ENCODE data around the gene DUS3L.
"Not testable (repeated sequence)": the region's sequence is repeated elsewhere in the genome, so short reads cannot be mapped to it uniquely, and the experiment has no call there.

The DUS3L gene

DNA sequence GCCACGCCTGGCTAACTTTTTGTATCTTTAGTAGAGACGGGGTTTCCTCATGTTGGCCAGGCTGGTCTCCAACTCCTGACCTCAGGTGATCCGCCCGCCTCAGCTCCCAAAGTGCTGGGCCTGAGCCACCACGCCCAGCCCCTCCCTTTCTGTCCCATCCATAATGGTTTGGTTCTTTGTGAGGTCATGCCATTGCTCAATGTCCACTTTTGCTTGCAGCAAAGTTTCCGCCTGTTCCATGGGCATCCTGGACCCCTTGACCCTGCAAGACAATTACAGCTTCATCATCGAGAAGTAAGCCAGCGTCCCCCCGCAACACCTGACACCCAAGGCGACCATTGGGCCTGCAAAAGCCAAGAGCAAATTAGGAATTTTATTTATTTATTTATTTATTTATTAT, 23.0 kb downstream of the DUS3L start:
- no peak for DNase-seq (ENCODE audit: low read depth)
- no peak for TF ChIP-seq CTCF (conservative IDR thresholded peaks at IDR 0.05; ENCODE audit: control insufficient read depth, insufficient read depth, low read depth, low read length)
- H3K4me3 ChIP-seq (ENCODE audit: control insufficient read depth, low read depth, low read length): no peak overlapping the region

GRCh38 chr19:5765220-5765619, 25.7 kb downstream of the DUS3L start:
- TF ChIP-seq CTCF (conservative IDR thresholded peaks at IDR 0.05; ENCODE audit: control insufficient read depth, insufficient read depth, low read depth, low read length): no peak
- H3K4me3 ChIP-seq (ENCODE audit: control insufficient read depth, low read depth, low read length): no peak overlapping the region
- DNase-seq (ENCODE audit: low read depth): no peak

- H3K4me3 ChIP-seq (ENCODE audit: control insufficient read depth, low read depth, low read length): no peak overlapping the region
- no peak for DNase-seq (ENCODE audit: low read depth)
- no peak for TF ChIP-seq CTCF (conservative IDR thresholded peaks at IDR 0.05; ENCODE audit: control insufficient read depth, insufficient read depth, low read depth, low read length)
These were observed 28.2 kb downstream of the DUS3L start for GRCh38 chr19:5762608-5763217.

GRCh38 chr19:5753743-5754142, 37.2 kb downstream of the DUS3L start:
- no peak for DNase-seq (ENCODE audit: low read depth)
- H3K4me3 ChIP-seq (ENCODE audit: control insufficient read depth, low read depth, low read length): no peak overlapping the region
- no peak for TF ChIP-seq CTCF (conservative IDR thresholded peaks at IDR 0.05; ENCODE audit: control insufficient read depth, insufficient read depth, low read depth, low read length)

GRCh38 chr19:5751709-5752108, 39.3 kb downstream of the DUS3L start:
- TF ChIP-seq CTCF (conservative IDR thresholded peaks at IDR 0.05; ENCODE audit: control insufficient read depth, insufficient read depth, low read depth, low read length): no peak
- DNase-seq (ENCODE audit: low read depth): no peak
- no peak overlapping the region for H3K4me3 ChIP-seq (ENCODE audit: control insufficient read depth, low read depth, low read length)

DNA sequence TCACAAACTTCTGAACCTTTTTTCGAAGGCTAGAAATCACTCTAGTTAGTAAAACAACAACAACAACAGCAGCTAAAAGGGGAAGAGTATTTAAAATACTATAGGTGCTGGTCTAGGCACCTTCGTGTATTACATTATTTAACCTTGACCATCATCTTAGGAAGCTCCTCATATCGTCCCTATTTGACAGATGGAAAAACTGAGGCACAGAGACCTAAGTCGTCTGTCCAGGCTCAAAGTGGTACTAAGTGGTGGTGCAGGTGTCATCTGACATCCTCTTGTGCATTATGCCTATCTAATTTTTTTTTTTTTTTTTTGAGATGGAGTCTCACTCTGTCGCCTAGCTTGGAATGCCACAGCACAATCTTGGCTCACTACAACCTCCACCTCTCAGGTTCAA, 41.5 kb downstream of the DUS3L start:
- no peak for TF ChIP-seq CTCF (conservative IDR thresholded peaks at IDR 0.05; ENCODE audit: control insufficient read depth, insufficient read depth, low read depth, low read length)
- no peak overlapping the region for H3K4me3 ChIP-seq (ENCODE audit: control insufficient read depth, low read depth, low read length)
- no peak for DNase-seq (ENCODE audit: low read depth)

DNA sequence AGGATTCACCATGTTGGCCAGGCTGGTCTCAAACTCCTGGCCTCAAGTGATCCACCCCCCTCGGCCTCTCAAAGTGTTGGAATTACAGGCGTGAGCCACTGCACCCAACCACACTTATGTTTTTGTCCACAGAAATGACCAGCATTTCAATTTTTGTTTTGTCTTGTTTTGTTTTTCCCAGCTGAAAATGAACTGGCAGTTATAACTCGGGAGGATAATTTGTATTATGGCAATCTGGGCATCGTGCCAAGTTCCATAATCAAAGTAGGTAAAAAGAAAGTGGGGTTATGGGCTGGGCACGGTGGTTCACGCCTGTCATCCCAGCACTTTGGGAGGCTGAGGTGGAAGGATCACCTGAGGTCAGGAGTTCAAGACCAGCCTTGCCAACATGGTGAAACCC, 42.0 kb downstream of the DUS3L start:
- not testable (repeated sequence) for H3K4me3 ChIP-seq (ENCODE audit: control insufficient read depth, low read depth, low read length); DNase-seq (ENCODE audit: low read depth)

DNA sequence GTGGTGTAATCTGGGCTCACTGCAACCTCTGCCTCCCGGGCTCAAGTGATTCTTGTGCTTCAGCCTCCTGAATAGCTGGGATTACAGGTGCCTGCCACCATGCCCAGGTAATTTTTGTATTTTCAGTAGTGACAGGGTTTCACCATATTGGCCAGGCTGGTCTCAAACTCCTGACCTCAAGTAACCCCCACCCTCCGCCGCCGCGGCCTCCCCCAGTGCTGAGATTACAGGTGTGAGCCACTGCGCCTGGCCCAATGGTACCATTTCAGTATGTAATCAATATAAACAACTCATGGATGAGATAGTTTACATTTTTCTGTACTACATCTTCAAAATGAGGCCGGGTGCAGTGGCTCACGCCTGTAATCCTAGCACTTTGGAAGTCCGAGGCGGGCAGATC, 46.0 kb downstream of the DUS3L start:
- H3K4me3 ChIP-seq (ENCODE audit: control insufficient read depth, low read depth, low read length); DNase-seq (ENCODE audit: low read depth): not testable (repeated sequence)
